ENCODE measurements around the gene SMOC2. TPM values are rescaled to one million over a fixed set of nuclear protein-coding genes. Genes with fewer than 3 reads are reported as not detected.

Gene SMOC2, protein sequence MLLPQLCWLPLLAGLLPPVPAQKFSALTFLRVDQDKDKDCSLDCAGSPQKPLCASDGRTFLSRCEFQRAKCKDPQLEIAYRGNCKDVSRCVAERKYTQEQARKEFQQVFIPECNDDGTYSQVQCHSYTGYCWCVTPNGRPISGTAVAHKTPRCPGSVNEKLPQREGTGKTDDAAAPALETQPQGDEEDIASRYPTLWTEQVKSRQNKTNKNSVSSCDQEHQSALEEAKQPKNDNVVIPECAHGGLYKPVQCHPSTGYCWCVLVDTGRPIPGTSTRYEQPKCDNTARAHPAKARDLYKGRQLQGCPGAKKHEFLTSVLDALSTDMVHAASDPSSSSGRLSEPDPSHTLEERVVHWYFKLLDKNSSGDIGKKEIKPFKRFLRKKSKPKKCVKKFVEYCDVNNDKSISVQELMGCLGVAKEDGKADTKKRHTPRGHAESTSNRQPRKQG
- 10 to 100 TPM; 10.7 to 14.9 (median 13.7) TPM for total RNA-seq

DNA sequence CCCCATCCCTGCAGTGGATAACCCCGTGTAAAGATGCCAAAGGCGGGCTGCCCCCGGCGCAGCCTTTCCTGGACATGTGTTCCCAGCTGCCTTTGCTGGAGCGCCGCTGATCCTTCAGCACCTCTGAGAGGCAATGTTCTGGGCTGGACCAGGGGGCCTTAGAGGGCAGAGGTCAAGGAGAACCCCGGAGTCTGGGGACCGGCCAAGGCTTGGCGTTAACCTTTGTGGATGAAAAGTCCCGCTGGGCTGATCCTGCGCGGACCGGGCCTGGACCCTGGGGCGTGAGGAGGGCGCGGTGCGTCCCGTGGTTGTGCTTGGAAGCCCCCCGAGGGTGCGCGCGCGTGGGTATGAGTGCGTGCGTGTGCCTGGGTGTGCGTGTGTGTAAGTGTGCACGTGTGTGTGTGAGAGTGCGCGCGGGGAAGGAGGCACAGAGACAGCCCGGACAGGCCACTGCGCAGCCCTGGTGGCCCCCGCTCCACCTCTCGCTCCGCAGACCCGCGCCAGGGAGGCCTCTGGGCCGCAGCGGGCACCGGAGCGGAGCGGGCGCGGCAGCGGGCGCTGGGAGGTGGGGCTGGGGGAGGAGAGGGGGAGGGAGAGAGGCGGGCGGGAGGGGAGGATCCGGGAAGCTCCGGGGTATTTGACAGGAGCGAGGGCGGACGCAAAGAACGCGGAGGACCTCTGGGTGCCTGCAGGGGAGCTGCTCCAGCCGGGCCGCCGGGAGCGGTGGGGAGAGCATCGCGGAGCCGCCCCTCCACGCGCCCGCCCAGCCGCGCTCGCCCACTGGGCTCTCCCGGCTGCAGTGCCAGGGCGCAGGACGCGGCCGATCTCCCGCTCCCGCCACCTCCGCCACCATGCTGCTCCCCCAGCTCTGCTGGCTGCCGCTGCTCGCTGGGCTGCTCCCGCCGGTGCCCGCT is at the start of gene SMOC2:
TSS of gene SMOC2 (plus strand) at position 665 of the 914 bp plus-strand sequence. CDS start at position 852, 187 bp downstream.
- Histone ChIP-seq H3K9me3 (no peaks in the 10 kb centered on the region), H3K36me3 (no peaks in the 10 kb centered on the region), H3K27ac (peak within 1 kb of the TSS in 2 of 4 donors; percentile 9 to 42), H3K4me3 (peak within 1 kb of the TSS; percentile 26 to 55 (median 36)), H3K27me3 (peaks cover 0 to 20% of the 10 kb centered on the region in 2 donors), H3K4me1 (peaks cover 0 to 15% (median 0%) of the 10 kb centered on the region in 4 donors)
- TF ChIP-seq, protein P1, sequence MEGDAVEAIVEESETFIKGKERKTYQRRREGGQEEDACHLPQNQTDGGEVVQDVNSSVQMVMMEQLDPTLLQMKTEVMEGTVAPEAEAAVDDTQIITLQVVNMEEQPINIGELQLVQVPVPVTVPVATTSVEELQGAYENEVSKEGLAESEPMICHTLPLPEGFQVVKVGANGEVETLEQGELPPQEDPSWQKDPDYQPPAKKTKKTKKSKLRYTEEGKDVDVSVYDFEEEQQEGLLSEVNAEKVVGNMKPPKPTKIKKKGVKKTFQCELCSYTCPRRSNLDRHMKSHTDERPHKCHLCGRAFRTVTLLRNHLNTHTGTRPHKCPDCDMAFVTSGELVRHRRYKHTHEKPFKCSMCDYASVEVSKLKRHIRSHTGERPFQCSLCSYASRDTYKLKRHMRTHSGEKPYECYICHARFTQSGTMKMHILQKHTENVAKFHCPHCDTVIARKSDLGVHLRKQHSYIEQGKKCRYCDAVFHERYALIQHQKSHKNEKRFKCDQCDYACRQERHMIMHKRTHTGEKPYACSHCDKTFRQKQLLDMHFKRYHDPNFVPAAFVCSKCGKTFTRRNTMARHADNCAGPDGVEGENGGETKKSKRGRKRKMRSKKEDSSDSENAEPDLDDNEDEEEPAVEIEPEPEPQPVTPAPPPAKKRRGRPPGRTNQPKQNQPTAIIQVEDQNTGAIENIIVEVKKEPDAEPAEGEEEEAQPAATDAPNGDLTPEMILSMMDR (IDR thresholded peaks at IDR 0.05), result no peak
- no peak for TF ChIP-seq POLR2A (IDR thresholded peaks at IDR 0.05)
- DNase-seq, result no peak

DNA sequence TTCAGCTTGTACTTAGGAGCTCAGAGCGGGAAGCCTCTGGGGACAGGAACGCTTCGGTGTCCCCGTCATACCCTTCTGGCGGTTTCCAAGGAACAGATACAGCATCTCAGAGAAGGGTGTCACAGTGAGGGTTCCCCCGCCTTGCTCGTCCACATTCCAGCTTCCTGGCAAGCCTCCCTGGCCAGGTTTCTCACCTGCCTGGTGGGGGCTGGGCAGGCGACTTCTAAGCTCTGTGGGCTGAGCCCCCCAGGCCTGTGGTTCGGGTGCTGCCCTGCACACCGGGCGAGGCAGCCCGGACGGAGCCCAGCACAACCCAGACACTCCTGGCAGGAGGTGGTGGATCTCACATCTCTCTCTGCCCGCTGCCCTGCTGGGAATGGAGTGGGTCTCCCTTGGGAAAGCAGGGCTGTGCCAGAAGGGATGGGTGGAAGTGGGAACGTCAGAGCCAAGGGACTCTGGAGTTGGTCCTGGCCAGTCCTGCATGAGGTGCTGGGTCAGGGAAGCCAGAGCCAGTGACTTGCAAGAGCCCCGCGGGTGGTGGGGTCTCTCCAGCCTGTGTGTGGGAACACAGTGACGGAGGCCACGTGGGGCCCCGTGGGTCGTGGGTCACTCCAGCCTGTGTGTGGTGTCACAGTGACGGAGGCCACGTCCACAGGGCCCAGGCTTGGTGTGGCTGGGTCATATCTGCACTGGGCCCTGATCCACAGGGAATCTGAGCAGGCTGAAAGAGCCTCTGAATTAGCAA is 47.7 kb upstream of the SMOC2 start:
- H3K27me3 ChIP-seq, result no peaks in the 10 kb centered on the region
- no peak for DNase-seq
- TF ChIP-seq, protein P1 (IDR thresholded peaks at IDR 0.05), result no peak
- no peak for TF ChIP-seq POLR2A (IDR thresholded peaks at IDR 0.05)
- no peaks in the 10 kb centered on the region for H3K36me3 ChIP-seq
- H3K27ac ChIP-seq, result no peak overlapping the region
- no peaks in the 10 kb centered on the region for H3K4me1 ChIP-seq
- no peaks in the 10 kb centered on the region for H3K9me3 ChIP-seq
- no peak overlapping the region for H3K4me3 ChIP-seq

DNA sequence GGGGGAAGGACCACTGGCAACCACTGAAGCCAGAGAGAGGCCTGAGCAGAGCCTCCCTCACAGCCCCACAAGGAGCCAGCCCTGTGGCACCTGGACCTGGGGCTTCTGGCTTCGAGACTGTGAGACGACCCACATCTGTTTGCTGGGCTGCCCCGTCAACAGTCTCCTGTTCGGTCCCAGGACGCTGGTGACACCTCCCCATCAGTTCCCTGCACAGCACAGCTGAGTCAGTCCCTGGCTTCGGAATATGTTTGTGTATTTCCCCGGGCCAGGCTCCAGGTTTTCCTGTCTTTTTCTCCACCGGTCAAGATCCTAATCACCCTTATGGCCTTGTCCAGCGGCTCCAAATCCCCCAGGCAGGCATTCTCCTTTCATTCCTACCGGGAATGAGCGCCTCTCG is 46.4 kb upstream of the SMOC2 start:
- H3K4me1 ChIP-seq, result no peaks in the 10 kb centered on the region
- no peak for TF ChIP-seq POLR2A (IDR thresholded peaks at IDR 0.05)
- TF ChIP-seq, protein P1 (IDR thresholded peaks at IDR 0.05), result no peak
- H3K36me3 ChIP-seq, result no peaks in the 10 kb centered on the region
- no peak overlapping the region for H3K27ac ChIP-seq
- no peaks in the 10 kb centered on the region for H3K9me3 ChIP-seq
- no peak for DNase-seq
- H3K4me3 ChIP-seq, result no peak overlapping the region
- H3K27me3 ChIP-seq, result no peaks in the 10 kb centered on the region

DNA sequence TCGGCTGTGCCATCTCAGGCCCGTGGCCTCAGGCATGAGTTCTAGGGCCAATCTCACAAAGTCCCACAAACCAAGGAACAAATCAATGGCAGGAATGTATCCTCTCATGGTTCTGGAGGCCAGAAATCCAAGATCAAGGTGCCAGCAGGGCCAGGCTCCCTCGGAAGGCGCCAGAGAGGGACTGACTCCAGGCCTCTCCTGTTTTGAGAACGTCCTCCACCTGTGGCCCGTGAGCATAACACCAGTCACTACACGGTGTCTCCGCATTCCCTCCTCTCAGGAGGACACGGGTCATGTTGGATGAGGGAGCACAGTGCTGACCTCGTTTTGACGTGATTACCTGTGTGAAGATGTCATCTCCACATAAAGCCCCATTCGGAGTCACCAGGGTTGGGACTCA is 45.0 kb upstream of the SMOC2 start:
- Histone ChIP-seq H3K27ac (no peak overlapping the region), H3K36me3 (no peaks in the 10 kb centered on the region), H3K27me3 (no peaks in the 10 kb centered on the region), H3K4me3 (no peak overlapping the region), H3K4me1 (no peaks in the 10 kb centered on the region), H3K9me3 (no peaks in the 10 kb centered on the region)
- no peak for TF ChIP-seq POLR2A (IDR thresholded peaks at IDR 0.05)
- DNase-seq, result no peak

- no peaks in the 10 kb centered on the region for H3K36me3 ChIP-seq
- H3K27ac ChIP-seq, result no peak overlapping the region
- no peak for DNase-seq
- H3K4me3 ChIP-seq, result no peak overlapping the region
- no peaks in the 10 kb centered on the region for H3K9me3 ChIP-seq
- TF ChIP-seq POLR2A (IDR thresholded peaks at IDR 0.05), result no peak
- TF ChIP-seq, protein P1 (IDR thresholded peaks at IDR 0.05), result no peak
- no peaks in the 10 kb centered on the region for H3K4me1 ChIP-seq
- H3K27me3 ChIP-seq, result no peaks in the 10 kb centered on the region
These were observed 44.4 kb upstream of the SMOC2 start for GRCh38 chr6:168396561-168396960.

Data from Peyer's patch (tissue), 4 donors.